OCI-LY7 (cell line): ENCODE results near the gene KANSL1L. TPM values are rescaled to one million over a fixed set of nuclear protein-coding genes. Genes with fewer than 3 reads are reported as not detected.

Experiments used
- BruUV-seq: library from RNA; stranded (reverse); fragments of 400-500 nt; replicated peaks from 2 replicates; lab custom pipeline; 2021; lab: Mats Ljungman, UMichigan
- CTCF ChIA-PET: fragments of 300-600 bp; sonication (Branson Sonifier 250); formaldehyde crosslinking; loops from one replicate; lab custom pipeline; 2022; ENCODE audit warnings: antibody characterized with exemption; ENCODE audit not compliant: unreplicated experiment; lab: Charles Lee
- POLR2A ChIA-PET: fragments of 300-600 bp; sonication (Branson Sonifier 250); formaldehyde crosslinking; loops from one replicate; lab custom pipeline; 2022; ENCODE audit warnings: antibody characterized with exemption; lab: Charles Lee
- DNase-seq: peaks from one replicate; pipeline ENCODE4 v3.0.0-alpha.2; 2015; ENCODE audit warnings: low spot score
- H2AFZ ChIP-seq: fragments of 200-600 bp; sonication (generic), shearing (Covaris generic); 2 replicates; pipeline ENCODE4 v1.6.1; 2014; ENCODE audit warnings: mild to moderate bottlenecking, antibody characterized with exemption, low read length, moderate library complexity
- H3K27ac ChIP-seq: fragments of 200-600 bp; sonication (generic); 2 replicates; pipeline ENCODE4 v1.5.1; 2014; ENCODE audit warnings: mixed run types, low read depth, mild to moderate bottlenecking, moderate library complexity, low read length, inconsistent platforms; ENCODE audit not compliant: poor library complexity, severe bottlenecking
- H3K36me3 ChIP-seq: fragments of 200-600 bp; sonication (generic); 2 replicates; pipeline ENCODE4 v1.6.1; 2014; ENCODE audit warnings: mild to moderate bottlenecking, antibody characterized with exemption, low read length, moderate library complexity, mixed read lengths; ENCODE audit not compliant: insufficient read depth
- H3K4me1 ChIP-seq: fragments of 200-600 bp; sonication (generic); 2 replicates; pipeline ENCODE4 v1.5.1; 2014; ENCODE audit warnings: mild to moderate bottlenecking, low read length; ENCODE audit not compliant: insufficient read depth, poor library complexity, severe bottlenecking
- H3K4me2 ChIP-seq: fragments of 200-600 bp; sonication (generic); 2 replicates; pipeline ENCODE4 v1.6.1; 2014; ENCODE audit warnings: mild to moderate bottlenecking, low read length
- H3K4me3 ChIP-seq: fragments of 200-600 bp; sonication (generic); 2 replicates; pipeline ENCODE4 v1.5.1; 2014; ENCODE audit warnings: mild to moderate bottlenecking, low read depth, low read length; ENCODE audit not compliant: poor library complexity, severe bottlenecking
- H3K79me2 ChIP-seq: fragments of 200-600 bp; sonication (generic); 2 replicates; pipeline ENCODE4 v1.6.1; 2016; ENCODE audit warnings: low read depth, mild to moderate bottlenecking, low read length, moderate library complexity, mixed read lengths; ENCODE audit not compliant: insufficient read depth
- H3K9me2 ChIP-seq: fragments of 200-600 bp; sonication (generic); 2 replicates; pipeline ENCODE4 v1.6.1; 2016; ENCODE audit warnings: mild to moderate bottlenecking, low read length, mixed read lengths; ENCODE audit not compliant: insufficient read depth
- H3K9me3 ChIP-seq: fragments of 200-600 bp; sonication (generic); 2 replicates; pipeline ENCODE4 v1.6.1; 2014; ENCODE audit warnings: mild to moderate bottlenecking, mixed run types, low read length, mixed read lengths
- H4K20me1 ChIP-seq: fragments of 200-600 bp; sonication (generic); 2 replicates; pipeline ENCODE4 v1.6.1; 2014; ENCODE audit warnings: mild to moderate bottlenecking, antibody characterized with exemption, low read length, moderate library complexity, mixed read lengths; ENCODE audit not compliant: insufficient read depth
- CTCF ChIP-seq: fragments of 200-600 bp; sonication (generic); conservative IDR thresholded peaks from 2 replicates; pipeline ENCODE4 v1.5.1; 2014; ENCODE audit warnings: mild to moderate bottlenecking, antibody characterized with exemption, low read length, moderate library complexity, mixed read lengths
- EZH2phosphoT487 ChIP-seq: fragments of 200-600 bp; sonication (generic); IDR thresholded peaks from 2 replicates; pipeline ENCODE4 v1.6.1; 2018; ENCODE audit warnings: low read depth, borderline replicate concordance, mild to moderate bottlenecking, mixed run types, antibody characterized with exemption, low read length, moderate library complexity, mixed read lengths
- intact Hi-C: fragments of 100-400 bp; cut with micrococcal nuclease; formaldehyde crosslinking; loops from one replicate; pipeline ENCODE4 v1.10.0; 2022; ENCODE audit not compliant: unreplicated experiment
- total RNA-seq, 2 experiments: library from RNA; depleted of rRNA in 1 of 2; stranded (reverse); fragments of >200 nt in 1 of 2; shearing (Covaris generic) in 1 of 2; gene quantifications; 2 replicates each; pipeline ENCODE4 v1.2.3, GENCODE V29; 2014 to 2022

The KANSL1L gene
- total RNA-seq, 2 experiments from 2014 or later: 22.0 to 22.9 TPM

- H3K9me3 ChIP-seq: no peaks in the 10 kb centered on the region
- peaks cover 32% of the 10 kb centered on the region for H3K4me1 ChIP-seq
- ChIA-PET POLR2A (interaction anchor here (1.1 kb wide), 1 partner anchor 33 kb away, joined by 3 read pairs; no protein-coding TSS in a partner anchor), CTCF (no interaction called here)
- peaks cover 27% of the 10 kb centered on the region for H4K20me1 ChIP-seq
- no peak overlapping the region for H3K27ac ChIP-seq
- BruUV-seq: no TSS peak
- H3K4me3 ChIP-seq: no peak overlapping the region
- TF ChIP-seq EZH2phosphoT487 (no peak), CTCF (no peak)
- H3K9me2 ChIP-seq: no peaks in the 10 kb centered on the region
- no peak overlapping the region; the same call in 1 of the 2 replicates for H2AFZ ChIP-seq
- peaks cover 24% of the 10 kb centered on the region for H3K36me3 ChIP-seq
- intact Hi-C loops: loop anchor here (5.0 kb wide), 2 partner anchors 477 to 1973 kb away; partner anchors contain the start of genes LANCL1 and PLEKHM3
- no peak for DNase-seq
- peaks cover 32% of the 10 kb centered on the region for H3K79me2 ChIP-seq
- no peak overlapping the region for H3K4me2 ChIP-seq
Observed at GRCh38 chr2:210000464-210001324, 170.5 kb downstream of the KANSL1L start.

DNA sequence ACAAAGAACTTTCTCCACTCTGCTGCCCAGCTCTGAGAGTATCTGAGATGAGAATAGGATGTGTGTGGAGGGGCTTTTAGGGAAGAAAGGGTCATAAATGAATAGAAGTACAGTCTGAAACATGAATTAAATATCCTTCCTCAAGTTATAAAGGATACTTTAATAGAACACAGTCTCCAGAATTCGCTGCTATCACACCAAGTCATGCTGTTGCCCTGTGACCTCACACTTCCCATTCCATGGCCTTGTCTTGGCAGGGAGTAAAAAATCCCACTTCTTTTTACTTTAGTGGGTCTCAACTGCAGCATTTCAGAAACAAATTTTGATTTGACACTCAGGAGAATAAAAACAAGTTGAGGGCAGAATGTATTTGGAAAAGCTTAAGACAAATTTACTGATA lies 172.6 kb downstream of the KANSL1L start:
- intact Hi-C loops: no loop called here
- no peak overlapping the region for H3K27ac ChIP-seq
- BruUV-seq: no TSS peak
- H3K4me3 ChIP-seq: no peak overlapping the region
- CTCF ChIA-PET: interaction anchor here (1.0 kb wide), 1 partner anchor 14 kb away, joined by 3 read pairs; no protein-coding TSS in a partner anchor
- H3K4me1 ChIP-seq: peaks cover 11% of the 10 kb centered on the region
- POLR2A ChIA-PET: interaction anchor here (0.6 to 1.8 kb wide), 3 partner anchors 14 to 53 kb away, joined by 3 to 5 read pairs (median 3); no protein-coding TSS in a partner anchor
- H3K9me3 ChIP-seq: no peaks in the 10 kb centered on the region
- no peak overlapping the region for H2AFZ ChIP-seq
- peaks cover 11% of the 10 kb centered on the region for H3K79me2 ChIP-seq
- H3K9me2 ChIP-seq: no peaks in the 10 kb centered on the region
- H3K36me3 ChIP-seq: peaks cover 3% of the 10 kb centered on the region; the same call in 1 of the 2 replicates
- no peak overlapping the region for H3K4me2 ChIP-seq
- DNase-seq: no peak
- peaks cover 6% of the 10 kb centered on the region for H4K20me1 ChIP-seq
- TF ChIP-seq CTCF (no peak), EZH2phosphoT487 (no peak)
